Activated CD4-positive, alpha-beta T cell treated with anti-CD3 and anti-CD28 coated beads, Interleukin-2, amount 10 ng/mL, durations not matched to agents 24 days and 14 days (primary cell): ENCODE measurements around the gene GRK5. TPM values are rescaled to one million over a fixed set of nuclear protein-coding genes. Genes with fewer than 3 reads are reported as not detected.
A peak's percentile ranks its signal among the peaks of the same experiment; 100 is the strongest.
"Not testable (repeated sequence)": the region's sequence is repeated elsewhere in the genome, so short reads cannot be mapped to it uniquely, and the experiment has no call there.

Experiments
- DNase-seq: peaks from one replicate; pipeline ENCODE4 v3.0.0; 2022
- H3K27ac Mint-ChIP-seq: one replicate; pipeline ENCODE4 v1.8.0; 2022; ENCODE audit warnings: mild to moderate bottlenecking, mixed read lengths
- H3K27me3 Mint-ChIP-seq: one replicate; pipeline ENCODE4 v1.8.0; 2022; ENCODE audit warnings: mixed read lengths
- H3K36me3 Mint-ChIP-seq: one replicate; pipeline ENCODE4 v1.8.0; 2022; ENCODE audit warnings: low read depth, mild to moderate bottlenecking, mixed read lengths
- H3K4me1 Mint-ChIP-seq: one replicate; pipeline ENCODE4 v1.8.0; 2021; ENCODE audit warnings: mixed read lengths
- H3K4me3 Mint-ChIP-seq: one replicate; pipeline ENCODE4 v1.8.0; 2022; ENCODE audit warnings: mild to moderate bottlenecking, moderate library complexity, mixed read lengths
- H3K9me3 Mint-ChIP-seq: one replicate; pipeline ENCODE4 v1.8.0; 2021; ENCODE audit warnings: mixed read lengths
- intact Hi-C: fragments of 100-400 bp; cut with micrococcal nuclease; formaldehyde crosslinking; loops from one replicate; pipeline ENCODE4 v1.15.1; 2023
- total RNA-seq: library from RNA; stranded (reverse); gene quantifications from 2 replicates; pipeline ENCODE4 v1.2.3, GENCODE V29; 2022

The GRK5 gene
- total RNA-seq, 1 donor from 2014 or later = 27.3 TPM

DNA sequence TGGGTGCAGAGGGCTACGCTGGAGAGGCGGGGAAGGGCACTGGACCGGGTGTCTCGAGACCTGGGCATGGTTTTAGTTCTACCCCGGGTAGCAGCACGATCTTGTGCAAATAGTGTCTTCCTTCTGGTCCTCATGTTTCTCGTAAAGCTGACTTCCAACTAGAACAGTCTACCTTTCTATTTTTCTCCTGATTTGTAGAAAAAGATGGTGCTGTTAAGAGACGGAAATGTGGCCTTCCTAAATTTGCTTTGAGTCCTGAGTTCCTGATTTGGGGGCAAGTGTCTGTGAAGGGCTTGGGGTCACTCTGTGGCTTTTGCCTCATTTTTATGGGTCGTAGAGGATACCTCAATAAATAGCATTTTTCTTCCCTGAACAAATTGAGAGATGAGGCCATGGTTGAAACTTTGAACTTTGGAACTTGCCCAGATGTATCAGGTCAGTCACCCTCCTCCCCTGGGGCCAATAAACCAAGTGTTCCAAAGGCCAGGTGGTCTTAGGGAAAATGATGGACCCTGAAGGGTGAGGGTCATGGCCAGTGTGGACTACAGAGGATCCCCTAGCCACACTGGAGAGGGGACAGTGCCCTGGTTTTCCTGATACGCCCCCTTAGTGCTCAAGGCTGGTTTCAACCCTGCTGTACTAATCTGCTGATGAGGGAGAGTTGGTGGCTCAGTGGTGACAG is 45.2 kb downstream of the GRK5 start:
- intact Hi-C loops = loop anchor here (5.0 kb wide), 1 partner anchor 35 kb away; no protein-coding TSS in a partner anchor
- H3K9me3 Mint-ChIP-seq = peaks cover 3% of the 10 kb centered on the region
- no peak overlapping the region for H3K4me3 Mint-ChIP-seq
- peaks cover 13% of the 10 kb centered on the region for H3K36me3 Mint-ChIP-seq
- no peak for DNase-seq
- peaks cover 38% of the 10 kb centered on the region for H3K4me1 Mint-ChIP-seq
- H3K27me3 Mint-ChIP-seq = no peaks in the 10 kb centered on the region
- peak overlapping the region; percentile 80 for H3K27ac Mint-ChIP-seq

GRCh38 chr10:119253433-119254174 is 46.2 kb downstream of the GRK5 start:
- Mint-ChIP-seq H3K4me3 (peak overlapping the region; percentile 24), H3K27ac (peak overlapping the region; percentile 92), H3K27me3 (no peaks in the 10 kb centered on the region), H3K9me3 (peaks cover 3% of the 10 kb centered on the region), H3K36me3 (peaks cover 11% of the 10 kb centered on the region), H3K4me1 (peaks cover 44% of the 10 kb centered on the region)
- intact Hi-C loops = loop anchor here (1.0 to 5.0 kb wide), 5 partner anchors 16 to 61 kb away; no protein-coding TSS in a partner anchor
- peak; percentile 74 for DNase-seq

DNA sequence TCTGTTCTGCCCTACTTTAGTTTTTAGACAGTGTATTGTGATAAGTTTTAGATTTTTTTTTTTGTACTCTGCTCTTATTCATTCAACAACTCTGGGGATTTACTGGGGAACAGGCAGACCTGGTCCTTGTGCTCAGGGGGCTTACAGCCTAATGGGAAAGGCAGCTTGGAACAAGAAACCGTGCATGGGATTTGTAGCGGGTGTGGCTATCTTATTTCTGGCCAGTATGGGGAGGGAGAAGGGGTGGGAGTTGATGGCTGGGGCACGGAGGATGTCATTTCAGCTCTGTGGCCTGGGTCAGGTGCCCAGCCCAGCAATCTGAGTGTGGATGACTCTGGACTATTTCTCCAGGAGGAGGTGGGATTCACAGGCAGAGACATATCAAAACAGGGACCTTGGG is 47.0 kb downstream of the GRK5 start:
- no peak for DNase-seq
- Mint-ChIP-seq H3K27ac (peak overlapping the region; percentile 92), H3K9me3 (peaks cover 3% of the 10 kb centered on the region), H3K36me3 (peaks cover 11% of the 10 kb centered on the region), H3K27me3 (no peaks in the 10 kb centered on the region), H3K4me3 (peak overlapping the region; percentile 24), H3K4me1 (peaks cover 44% of the 10 kb centered on the region)
- intact Hi-C loops = loop anchor here (1.0 to 5.0 kb wide), 5 partner anchors 15 to 60 kb away; no protein-coding TSS in a partner anchor

- Mint-ChIP-seq H3K27me3 (no peaks in the 10 kb centered on the region), H3K4me1 (peaks cover 37% of the 10 kb centered on the region), H3K4me3 (no peak overlapping the region), H3K9me3 (peaks cover 3% of the 10 kb centered on the region), H3K27ac (no peak overlapping the region), H3K36me3 (peaks cover 11% of the 10 kb centered on the region)
- intact Hi-C loops = no loop called here
- peak; percentile 51 for DNase-seq
These were observed 48.7 kb downstream of the GRK5 start for GRCh38 chr10:119256030-119256429.

GRCh38 chr10:119256897-119257296 is 49.5 kb downstream of the GRK5 start:
- no peaks in the 10 kb centered on the region for H3K27me3 Mint-ChIP-seq
- H3K4me1 Mint-ChIP-seq = peaks cover 34% of the 10 kb centered on the region
- H3K27ac Mint-ChIP-seq = peak overlapping the region; percentile 48
- no peak for DNase-seq
- peaks cover 3% of the 10 kb centered on the region for H3K9me3 Mint-ChIP-seq
- intact Hi-C loops = no loop called here
- no peak overlapping the region for H3K4me3 Mint-ChIP-seq
- peaks cover 12% of the 10 kb centered on the region for H3K36me3 Mint-ChIP-seq

DNA sequence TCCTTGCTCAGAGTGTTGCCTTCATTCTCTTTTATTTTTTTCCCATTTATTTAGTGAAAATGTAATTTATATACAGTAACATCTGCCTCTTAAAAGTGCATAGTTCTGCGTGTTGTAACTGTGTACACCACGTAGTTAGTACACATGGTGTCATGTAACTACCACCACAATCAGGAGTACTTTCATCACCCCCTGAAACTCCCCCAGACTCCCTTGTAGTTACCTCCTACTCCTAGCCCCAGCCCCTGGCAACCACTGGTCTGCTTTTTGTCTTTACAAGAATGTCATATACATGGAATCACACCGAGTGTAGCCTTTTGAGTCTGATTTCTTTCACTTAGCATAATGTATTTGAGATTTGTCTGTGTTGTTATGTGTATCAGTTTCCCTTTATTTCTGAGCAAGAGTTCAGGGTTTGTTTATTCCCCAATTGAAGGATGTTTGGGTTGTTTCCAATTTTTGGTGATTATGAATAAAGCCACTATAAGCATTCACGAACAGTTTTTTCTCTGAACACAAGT is 50.6 kb downstream of the GRK5 start:
- peaks cover 12% of the 10 kb centered on the region for H3K36me3 Mint-ChIP-seq
- H3K4me1 Mint-ChIP-seq = peaks cover 28% of the 10 kb centered on the region

GRCh38 chr10:119259345-119259744 is 52.0 kb downstream of the GRK5 start:
- H3K27ac Mint-ChIP-seq = no peak overlapping the region
- intact Hi-C loops = no loop called here
- peaks cover 13% of the 10 kb centered on the region for H3K36me3 Mint-ChIP-seq
- no peak for DNase-seq
- H3K9me3 Mint-ChIP-seq = peaks cover 3% of the 10 kb centered on the region
- peaks cover 21% of the 10 kb centered on the region for H3K4me1 Mint-ChIP-seq
- H3K27me3 Mint-ChIP-seq = no peaks in the 10 kb centered on the region
- H3K4me3 Mint-ChIP-seq = no peak overlapping the region

More for the DNA sequence above, 50.6 kb downstream of the GRK5 start:
- H3K27me3 Mint-ChIP-seq = no peaks in the 10 kb centered on the region
- DNase-seq = no peak
- H3K4me3 Mint-ChIP-seq = no peak overlapping the region
- no peak overlapping the region for H3K27ac Mint-ChIP-seq
- peaks cover 3% of the 10 kb centered on the region for H3K9me3 Mint-ChIP-seq
- intact Hi-C loops = no loop called here

DNA sequence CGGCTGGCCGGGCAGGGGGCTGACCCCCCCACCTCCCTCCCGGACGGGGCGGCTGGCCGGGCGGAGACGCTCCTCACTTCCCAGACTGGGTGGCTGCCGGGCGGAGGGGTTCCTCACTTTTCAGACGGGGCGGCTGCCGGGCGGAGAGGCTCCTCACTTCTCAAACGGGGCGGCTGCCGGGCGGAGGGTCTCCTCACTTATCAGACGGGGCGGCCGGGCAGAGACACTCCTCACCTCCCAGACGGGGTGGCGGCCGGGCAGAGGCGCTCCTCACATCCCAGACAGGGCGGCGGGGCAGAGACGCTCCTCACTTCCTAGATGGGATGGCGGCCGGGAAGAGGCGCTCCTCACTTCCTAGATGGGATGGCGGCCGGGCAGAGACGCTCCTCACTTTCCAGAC is 53.6 kb downstream of the GRK5 start:
- H3K27me3 Mint-ChIP-seq, DNase-seq, H3K9me3 Mint-ChIP-seq, H3K4me3 Mint-ChIP-seq, H3K27ac Mint-ChIP-seq, intact Hi-C loops: not testable (repeated sequence)
- Mint-ChIP-seq H3K4me1 (peaks cover 18% of the 10 kb centered on the region), H3K36me3 (peaks cover 24% of the 10 kb centered on the region)

GRCh38 chr10:119263951-119264617 is 56.7 kb downstream of the GRK5 start:
- peak; percentile 54 for DNase-seq
- H3K27ac Mint-ChIP-seq = peak overlapping the region; percentile 29
- H3K36me3 Mint-ChIP-seq = peaks cover 22% of the 10 kb centered on the region
- no peak overlapping the region for H3K4me3 Mint-ChIP-seq
- peaks cover 29% of the 10 kb centered on the region for H3K4me1 Mint-ChIP-seq
- no peaks in the 10 kb centered on the region for H3K9me3 Mint-ChIP-seq
- H3K27me3 Mint-ChIP-seq = no peaks in the 10 kb centered on the region
- intact Hi-C loops = no loop called here

DNA sequence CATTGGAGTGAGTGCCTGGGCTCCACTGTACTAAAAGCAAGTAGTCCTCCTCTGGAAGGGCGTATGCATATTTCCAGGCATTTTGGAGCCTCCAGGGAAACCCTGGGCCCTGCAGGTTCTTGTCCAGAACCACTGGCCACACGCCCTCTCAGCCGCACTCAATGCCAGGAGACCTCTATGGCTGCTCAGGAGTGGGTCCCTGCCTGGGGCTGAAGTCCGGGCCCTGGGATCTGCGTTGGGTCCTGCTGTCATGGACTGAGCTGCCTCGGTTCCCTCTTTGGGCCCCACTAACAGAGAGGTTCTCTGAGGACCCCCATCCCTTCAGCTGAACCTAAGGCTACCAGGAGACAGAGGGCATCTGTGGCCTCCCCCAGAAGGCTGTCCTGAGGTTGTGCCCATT is 58.3 kb downstream of the GRK5 start:
- no peaks in the 10 kb centered on the region for H3K9me3 Mint-ChIP-seq
- H3K4me3 Mint-ChIP-seq = no peak overlapping the region
- intact Hi-C loops = no loop called here
- no peaks in the 10 kb centered on the region for H3K27me3 Mint-ChIP-seq
- no peak overlapping the region for H3K27ac Mint-ChIP-seq
- peaks cover 42% of the 10 kb centered on the region for H3K4me1 Mint-ChIP-seq
- no peak for DNase-seq
- peaks cover 24% of the 10 kb centered on the region for H3K36me3 Mint-ChIP-seq

DNA sequence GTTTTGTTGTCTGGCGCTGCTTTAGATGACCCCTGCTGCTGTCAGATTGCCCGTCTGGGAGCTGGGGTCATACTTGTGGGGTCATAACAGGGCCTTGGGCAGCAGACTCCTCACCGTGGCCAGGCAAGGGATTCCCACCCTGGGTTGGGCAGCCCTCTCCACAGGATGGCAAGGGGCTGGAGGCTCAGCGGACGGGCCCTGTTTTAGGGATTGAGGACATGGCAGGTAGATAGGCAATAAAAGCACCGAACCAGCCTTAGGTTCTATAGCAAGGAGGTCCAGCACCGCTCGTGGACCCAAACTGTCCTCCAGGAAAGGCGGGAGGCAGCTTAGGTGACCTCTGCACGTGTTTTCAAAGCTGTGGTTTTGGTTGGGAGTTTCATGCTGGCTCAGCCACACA is 60.0 kb downstream of the GRK5 start:
- no peaks in the 10 kb centered on the region for H3K27me3 Mint-ChIP-seq

DNA sequence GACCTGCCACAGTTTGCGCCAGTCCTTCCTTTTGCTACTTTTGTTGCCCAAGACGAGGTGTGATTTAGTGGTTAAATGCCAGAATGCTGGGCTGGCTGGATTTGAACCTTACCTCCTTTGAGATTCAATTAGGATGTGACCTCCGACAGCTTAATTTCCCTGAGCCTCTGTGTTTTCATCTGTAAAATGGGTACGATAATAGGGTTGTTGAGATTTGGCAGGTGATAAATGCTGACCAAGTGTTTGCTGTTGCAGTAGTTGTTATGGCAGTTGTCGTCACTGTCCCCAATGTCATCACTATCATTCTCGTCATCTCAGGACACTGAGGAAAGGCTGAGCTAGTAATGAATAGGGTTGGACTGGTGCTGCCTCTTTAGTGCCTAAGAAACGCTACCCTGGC is 61.1 kb downstream of the GRK5 start:
- H3K27ac Mint-ChIP-seq = peak overlapping the region; percentile 99
- peaks cover 61% of the 10 kb centered on the region for H3K4me1 Mint-ChIP-seq
- no peaks in the 10 kb centered on the region for H3K9me3 Mint-ChIP-seq
- intact Hi-C loops = loop anchor here (2.0 kb wide), 1 partner anchor 46 kb away; no protein-coding TSS in a partner anchor
- peaks cover 19% of the 10 kb centered on the region for H3K36me3 Mint-ChIP-seq
- peak overlapping the region; percentile 75 for H3K4me3 Mint-ChIP-seq
- peak; percentile 61 for DNase-seq
- no peaks in the 10 kb centered on the region for H3K27me3 Mint-ChIP-seq

More for the DNA sequence above, 60.0 kb downstream of the GRK5 start:
- Mint-ChIP-seq H3K27ac (peak overlapping the region; percentile 99), H3K36me3 (peaks cover 21% of the 10 kb centered on the region), H3K9me3 (no peaks in the 10 kb centered on the region), H3K4me3 (no peak overlapping the region), H3K4me1 (peaks cover 54% of the 10 kb centered on the region)
- peak; percentile 62 for DNase-seq
- intact Hi-C loops = no loop called here

DNA sequence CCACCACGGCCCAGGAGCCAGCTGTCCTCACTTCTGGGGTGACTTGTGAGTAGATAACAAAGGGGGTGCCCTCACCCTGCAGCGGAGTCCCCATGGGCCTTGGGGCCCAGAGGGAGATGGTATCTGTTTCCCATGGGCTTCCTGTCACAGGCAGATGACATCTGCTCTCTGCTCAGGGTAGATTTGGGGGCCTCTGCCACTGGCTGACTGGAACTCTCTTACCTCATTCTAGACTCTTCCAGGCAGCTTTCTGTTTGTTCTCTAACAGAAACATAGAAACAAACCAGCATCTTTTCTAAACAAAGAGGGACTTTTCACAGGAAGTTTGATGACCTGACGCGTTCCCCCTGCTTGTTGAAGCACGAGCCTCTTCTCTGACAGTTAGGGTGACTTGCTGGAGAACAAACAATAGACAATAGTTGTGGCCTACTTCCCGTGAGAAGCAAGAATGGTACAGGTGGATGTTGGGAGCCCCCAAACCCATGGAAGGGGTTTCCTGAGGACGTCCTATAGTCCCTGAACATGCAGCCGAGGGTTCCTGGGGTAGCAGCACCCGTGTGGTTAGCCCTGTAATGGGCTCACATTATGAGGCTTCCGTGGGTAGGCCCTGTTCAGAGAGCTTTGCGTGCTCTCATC is 61.6 kb downstream of the GRK5 start:
- Mint-ChIP-seq H3K4me3 (peak overlapping the region; percentile 75), H3K36me3 (peaks cover 19% of the 10 kb centered on the region), H3K27me3 (no peaks in the 10 kb centered on the region), H3K4me1 (peaks cover 60% of the 10 kb centered on the region), H3K9me3 (no peaks in the 10 kb centered on the region), H3K27ac (peak overlapping the region; percentile 99)
- intact Hi-C loops = loop anchor here (1.0 to 2.0 kb wide), 5 partner anchors 15 to 60 kb away; no protein-coding TSS in a partner anchor
- peak; percentile 95 for DNase-seq
